ENCODE data around the gene KLHL33.
"Not testable (repeated sequence)": the region's sequence is repeated elsewhere in the genome, so short reads cannot be mapped to it uniquely, and the experiment has no call there.

Gene KLHL33

DNA sequence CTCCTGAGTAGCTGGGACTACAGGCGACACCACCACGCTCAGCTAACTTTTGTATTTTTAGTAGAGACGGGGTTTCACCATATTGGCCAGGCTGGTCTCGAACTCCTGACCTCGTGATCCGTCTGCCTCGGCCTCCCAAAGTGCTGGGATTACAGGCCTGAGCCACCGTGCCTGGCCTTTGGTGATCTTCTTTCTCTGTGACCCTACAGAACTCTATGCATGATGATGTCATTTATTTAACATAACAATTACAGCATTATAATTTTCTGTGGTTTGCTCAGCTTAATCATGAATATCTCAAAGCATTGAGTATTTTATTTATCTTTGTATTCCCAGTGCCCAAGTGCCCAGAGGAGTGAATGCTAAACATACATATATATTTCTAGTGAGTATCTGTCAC, 16.9 kb upstream of the KLHL33 start:
- DNase-seq, result not testable (repeated sequence)

DNA sequence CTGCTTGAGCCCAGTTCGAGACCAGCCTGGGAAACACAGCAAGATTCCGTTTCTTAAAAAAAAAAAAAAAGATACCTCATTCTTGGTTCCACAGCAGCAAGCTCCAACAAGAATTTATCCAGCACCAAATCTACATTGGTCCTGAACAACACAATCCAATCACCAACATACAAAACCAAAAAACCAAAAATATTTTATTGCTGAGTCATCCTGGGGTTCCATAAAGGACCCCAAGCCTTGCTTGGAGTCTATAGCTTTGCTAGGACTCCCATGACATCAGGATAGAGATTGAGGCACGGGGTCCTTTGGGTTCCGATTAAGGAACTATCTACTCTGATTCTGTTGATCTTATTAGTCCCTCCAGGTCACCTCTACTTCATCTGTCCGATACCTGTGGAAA, 10.9 kb upstream of the KLHL33 start:
- no peak for DNase-seq

DNA sequence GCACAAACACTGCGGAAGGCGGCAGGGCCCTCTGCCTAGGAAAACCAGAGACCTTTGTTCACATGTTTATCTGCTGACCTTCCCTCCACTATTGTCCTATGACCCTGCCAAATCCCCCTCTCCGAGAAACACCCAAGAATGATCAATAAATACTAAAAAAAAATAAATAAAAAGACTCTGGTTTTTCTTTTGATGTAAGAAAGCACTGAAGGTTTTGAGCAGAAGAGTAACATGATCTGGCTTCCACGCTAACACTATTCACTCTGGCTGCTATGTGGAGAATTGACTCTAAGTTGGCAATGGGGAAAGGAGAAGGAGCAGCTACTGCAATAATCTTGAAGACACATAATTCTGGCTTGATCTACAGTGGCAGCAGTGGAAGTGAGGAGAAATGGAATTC, 7.7 kb upstream of the KLHL33 start:
- not testable (repeated sequence) for DNase-seq

DNA sequence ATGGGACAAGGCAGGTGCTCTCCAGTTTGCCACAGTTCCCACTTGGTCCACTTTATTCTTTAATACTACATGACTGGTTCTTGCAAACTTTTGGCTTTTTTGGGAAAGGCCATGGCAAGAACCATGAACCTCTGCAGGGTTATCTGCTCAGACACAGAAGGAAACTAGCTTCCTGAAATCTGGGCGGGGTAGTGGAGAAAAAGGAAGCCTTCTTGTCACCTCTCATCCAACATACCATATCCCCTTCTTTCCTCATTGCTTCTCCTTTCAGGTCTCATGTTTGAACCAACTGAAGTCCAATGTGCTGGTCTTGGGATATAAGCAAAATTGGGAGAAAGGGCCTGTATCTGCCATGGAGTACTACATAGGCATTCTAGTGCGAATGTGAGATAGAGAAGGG, 5.5 kb upstream of the KLHL33 start:
- no peak for DNase-seq

DNA sequence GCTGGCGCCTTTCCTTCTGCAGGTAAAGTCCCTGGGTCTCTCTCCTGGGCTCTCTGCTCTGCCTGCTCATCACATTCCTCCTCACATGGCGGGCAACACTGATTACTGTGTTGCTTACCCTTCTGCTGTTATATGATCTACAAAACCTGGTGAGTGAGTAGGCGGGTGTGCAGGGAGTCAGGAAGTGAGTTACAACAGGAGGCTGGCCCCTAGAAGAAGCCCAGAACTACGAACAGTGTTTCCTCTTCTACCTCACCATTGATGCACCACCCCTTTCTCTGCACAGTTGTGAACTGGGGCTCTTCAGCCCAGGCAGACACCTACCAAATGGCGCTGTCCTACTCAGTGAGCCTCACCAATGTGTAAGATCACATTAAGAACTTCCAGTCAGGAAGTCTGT, 4.9 kb upstream of the KLHL33 start:
- no peak for DNase-seq

DNA sequence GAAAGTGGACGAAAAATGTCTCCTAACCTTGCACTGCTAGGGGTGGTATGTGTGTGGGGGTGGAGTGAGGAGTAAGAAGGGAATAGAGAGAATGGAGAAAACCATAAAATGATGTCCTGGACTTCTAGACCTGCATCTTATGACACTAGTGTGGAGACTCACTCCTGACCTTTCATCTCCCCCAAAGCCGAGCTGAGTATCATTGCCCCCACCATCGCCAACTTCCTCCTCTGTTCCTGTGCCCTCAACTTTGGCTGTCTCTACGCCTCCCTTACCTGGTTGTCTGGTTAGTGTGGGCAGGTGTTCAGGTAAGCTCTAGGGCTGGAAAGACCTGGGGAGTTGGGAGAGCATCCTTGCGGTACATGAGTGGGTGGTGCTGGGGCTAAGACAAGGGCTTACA, 4.5 kb upstream of the KLHL33 start:
- DNase-seq, result no peak

DNA sequence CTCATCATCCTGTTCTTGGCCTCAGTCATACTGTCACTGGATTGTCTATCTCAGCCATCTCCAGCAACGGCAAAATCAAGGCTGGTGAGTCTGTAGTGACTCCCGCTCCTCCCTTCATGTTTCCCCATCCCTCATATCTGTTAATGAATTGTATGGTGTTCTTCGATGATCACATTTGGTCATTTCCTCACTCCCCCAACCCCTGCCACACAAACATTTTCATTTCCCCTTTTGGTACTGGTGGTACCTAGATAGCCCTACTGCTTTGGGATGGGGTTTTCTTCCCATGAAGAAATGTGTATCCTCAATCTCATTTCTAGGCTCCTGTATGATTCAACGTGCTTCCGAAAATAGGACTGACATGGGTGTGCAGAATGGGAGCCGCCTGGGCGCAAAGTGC, 2.7 kb upstream of the KLHL33 start:
- DNase-seq, result no peak

DNA sequence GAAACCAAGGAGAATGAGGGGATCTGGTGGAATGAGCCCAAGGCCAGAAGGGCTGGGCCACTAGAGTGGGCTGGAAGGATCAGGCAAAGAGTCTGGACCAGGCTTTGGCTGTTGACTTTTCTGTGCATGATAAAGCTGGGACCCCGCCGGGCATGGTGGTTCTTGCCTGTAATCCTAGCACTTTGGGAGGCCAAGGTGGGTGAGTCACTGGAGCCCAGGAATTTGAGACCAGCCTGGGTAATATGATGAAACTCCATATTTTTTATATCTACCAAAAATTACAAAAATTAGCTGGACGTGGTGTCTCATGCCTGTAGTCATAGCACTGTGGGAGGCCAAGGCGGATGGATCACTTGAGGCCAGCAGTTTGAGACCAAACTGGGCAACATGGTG, 393 bp upstream of the KLHL33 start:
- DNase-seq, result no peak

DNA sequence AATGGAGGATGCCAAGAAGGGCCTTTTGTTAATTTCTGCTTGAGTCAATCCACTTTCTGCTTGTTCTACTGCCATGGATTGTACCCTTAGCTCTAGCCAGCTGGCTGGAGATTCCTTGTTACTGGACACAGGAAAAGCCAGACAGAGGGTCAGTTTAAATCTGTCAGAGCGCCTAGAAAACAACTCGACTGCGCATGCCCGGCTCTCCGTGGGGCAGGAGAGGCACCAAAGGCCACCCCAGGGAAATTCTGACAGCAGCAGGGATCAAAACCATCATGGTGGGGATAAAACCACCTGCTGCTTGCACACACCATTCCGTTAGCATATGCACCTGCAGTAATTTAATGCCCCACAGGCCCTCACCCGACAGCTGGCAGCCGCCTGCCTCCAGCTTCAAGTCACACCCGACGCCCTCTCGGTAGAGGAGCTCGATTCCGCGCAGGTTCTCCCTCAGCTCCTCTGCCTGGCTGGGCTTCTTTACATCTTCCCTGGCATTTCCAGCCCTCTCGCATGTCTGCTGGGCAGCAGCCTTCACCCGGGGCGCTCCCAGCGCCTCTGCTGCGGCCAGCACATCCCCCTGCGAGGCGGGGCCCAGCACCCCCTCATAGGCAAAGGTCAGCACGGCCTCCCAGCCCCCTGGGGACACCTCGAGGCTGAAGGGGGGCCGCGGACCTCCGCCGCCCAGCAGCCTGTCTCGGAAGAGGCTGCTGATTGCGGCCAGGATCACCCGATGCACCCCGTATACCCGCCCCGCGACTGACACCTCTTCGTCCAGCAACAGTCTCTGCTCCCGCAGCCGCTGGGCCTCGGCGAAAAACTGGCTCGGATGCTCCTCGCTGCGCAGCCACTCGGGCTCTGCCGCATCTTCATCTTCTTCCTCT, 1.0 kb downstream of the KLHL33 start:
- DNase-seq, result no peak

DNA sequence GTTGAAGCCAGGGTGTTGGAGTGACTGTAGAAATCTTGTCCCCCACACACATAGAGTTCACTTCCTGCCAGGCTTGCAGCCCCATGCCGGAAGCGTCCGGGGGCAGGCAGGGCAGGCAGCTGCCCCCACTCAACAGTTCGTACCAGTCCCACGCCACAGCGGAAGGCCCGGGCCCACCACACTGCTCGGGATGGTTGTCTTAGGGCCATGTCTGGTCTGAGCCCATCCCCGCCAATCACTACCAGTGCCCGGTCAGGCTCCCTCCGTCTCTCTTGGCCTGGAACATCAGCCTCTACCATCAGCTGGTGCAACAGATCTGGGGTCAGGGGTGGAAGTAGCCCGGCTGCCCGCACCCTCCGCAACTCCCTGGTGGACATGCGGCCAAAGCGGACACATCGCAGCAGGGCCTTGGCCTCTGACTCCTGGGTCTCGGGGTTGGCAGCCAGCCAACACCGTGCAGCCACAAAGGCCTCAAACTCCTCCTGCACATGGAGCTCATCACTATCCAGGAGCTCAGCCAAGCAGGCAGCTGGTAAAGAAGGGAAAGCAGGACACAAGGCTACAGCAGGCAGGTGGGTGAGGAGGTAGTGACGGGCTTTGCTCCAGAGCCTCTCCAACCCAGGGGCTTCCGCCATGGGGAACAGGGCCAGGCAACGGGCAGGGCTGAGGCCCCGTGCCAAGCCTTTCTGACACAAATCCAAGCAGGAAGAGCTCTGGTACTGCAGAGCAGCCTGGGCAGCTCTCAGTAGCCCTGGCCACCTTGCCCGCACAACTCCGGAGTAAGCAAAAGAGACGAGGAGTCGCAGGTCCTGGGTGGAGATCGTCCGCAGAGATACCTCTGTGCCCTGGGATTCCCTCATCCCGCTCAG, 5.9 kb downstream of the KLHL33 start:
- DNase-seq, result no peak

DNA sequence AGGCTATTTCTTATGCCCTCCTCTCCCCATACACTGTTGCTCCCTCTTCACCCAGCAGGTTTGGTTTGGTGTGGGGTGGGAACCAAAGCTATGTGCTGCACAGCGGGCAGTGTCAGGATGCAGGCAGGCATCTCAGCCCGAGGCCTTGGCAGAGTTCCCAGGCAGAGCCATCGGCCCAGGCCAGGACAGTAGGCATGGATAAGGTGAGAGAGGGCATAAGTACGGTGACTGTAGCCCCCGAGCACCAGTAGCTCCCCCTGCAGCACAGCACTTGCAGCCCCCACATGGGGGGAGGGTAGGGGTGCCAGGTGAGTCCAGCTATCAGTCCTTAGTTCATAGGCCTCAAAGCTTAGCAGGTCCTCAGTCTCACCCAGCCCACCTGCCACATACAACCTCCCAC, 7.2 kb downstream of the KLHL33 start:
- DNase-seq, result no peak

DNA sequence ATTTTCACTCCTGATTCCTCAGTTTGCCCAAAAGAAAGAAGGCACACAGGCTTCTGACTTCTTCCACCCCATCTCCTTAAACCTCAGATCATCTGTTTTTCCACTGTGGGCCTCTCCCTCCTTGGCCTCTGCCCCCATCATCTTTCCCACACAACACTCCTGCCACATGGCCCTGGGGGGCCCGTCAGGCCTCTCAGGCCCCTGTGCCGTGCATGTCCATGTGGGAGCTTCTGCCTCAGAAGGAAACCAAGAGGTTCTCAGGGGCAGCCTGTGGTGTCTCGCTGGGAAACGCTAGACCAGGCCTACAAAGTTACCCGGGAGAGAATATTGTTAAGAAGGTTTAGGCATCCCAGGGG, 8.0 kb downstream of the KLHL33 start:
- DNase-seq, result no peak

DNA sequence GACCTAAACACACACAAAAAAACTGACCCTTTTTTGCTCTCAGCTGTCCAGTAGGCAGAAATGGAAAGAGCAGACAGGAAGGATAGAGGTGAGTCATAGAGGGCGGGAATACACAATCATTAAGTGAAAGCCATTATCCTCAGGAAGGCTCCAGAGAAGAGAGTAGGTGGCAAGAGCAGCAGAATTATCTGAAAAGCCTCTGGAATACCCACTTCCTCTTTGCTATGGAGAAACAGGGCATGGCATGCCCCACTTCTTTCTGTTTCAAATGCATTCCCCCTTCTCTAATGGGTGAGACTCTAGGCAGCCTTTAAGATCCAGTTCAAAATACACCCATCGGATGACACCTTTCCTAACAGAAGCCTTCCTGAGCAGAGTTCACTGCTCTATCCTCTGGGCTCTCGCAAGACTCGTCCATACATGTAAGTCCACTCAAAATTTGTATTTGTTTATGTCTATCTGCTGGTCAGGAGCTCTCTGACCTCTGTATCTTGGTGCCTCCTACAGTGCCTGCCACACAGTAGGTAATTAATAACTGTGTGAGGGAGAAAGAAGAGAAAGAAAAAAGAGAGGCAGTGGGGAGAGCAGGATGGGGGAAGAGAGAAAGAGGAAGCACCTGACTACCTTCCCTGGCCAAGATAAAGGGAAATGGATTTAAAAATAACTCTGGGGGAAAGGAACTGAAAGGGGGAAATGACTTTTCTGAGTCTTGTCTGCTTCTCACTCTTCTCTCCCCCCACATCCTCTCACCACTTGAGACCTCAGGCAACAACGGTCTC, 8.5 kb downstream of the KLHL33 start:
- DNase-seq, result no peak

DNA sequence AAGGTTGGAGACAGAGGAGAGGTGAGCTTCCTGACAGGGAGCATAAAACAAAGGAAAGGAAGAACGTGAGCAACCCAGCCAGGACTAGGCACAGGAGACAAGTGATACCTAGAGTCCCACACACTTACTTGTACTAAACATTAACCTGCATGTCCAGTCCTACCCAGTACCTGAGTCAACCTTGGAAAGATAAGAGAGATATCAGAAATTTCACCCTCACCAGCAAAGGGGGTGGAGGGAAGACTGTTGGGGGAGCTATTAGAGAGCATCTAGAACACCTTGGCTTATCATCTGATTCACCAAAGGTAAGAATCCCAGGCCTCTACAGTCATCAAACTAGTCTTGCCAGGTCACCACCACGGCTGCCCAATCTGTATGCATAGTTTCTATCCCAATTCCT, 11.1 kb downstream of the KLHL33 start:
- DNase-seq, result no peak

DNA sequence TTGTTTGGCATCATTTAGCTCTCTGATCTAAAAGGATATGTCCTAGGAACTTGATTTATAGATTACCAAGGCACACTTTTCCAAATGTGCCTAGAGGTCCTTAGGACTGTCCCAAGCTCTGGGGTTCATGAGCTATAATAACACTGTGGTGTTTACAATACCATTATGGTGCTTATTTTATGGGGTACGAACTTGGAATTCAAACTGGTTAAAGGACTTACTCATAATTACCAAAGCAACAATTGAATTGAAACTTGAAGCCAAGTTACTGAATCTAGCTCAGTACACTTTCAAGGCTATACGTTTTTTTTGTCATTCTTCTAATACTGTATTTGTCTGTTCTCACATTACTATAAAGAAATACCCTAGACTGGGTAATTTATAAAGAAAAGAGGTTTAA, 13.1 kb downstream of the KLHL33 start:
- no peak for DNase-seq

DNA sequence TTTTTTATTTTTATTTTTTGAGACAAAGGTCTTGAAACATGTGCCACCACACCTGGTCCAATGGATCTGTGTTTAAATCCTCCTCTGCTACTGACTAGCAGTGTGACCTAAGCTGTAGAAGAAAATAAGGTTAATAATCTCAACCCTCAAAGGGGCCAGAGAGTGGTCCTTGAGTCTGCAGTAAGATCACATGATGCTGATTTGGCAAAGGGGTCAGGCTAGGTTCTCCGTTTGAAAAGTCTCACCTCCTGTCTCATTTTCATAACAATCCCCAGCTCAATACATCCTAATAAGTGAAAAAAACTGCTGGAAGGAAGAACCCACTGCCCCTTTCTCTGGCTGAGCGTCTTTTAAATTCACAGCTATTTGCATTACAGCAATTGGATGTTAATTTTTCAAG, 14.7 kb downstream of the KLHL33 start:
- DNase-seq, result no peak

DNA sequence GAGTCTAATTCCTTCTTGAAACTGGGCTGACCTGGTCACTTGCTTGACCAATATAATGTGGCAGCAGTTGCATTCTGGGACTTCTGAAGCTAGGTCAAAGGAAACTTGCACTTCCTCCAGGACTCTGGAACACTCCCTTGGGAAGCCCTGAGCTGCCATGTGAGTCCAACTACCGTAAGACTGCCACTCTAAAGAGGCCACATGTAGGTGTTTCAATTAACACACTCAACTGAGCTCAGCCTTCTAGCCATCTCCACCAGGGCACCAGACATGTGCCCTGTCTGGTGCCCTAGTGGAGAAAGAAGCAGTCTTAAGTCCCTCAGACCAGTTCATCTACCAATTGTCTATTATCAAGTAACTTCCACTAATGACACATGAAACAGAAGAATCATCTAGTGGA, 16.5 kb downstream of the KLHL33 start:
- DNase-seq, result no peak

DNA sequence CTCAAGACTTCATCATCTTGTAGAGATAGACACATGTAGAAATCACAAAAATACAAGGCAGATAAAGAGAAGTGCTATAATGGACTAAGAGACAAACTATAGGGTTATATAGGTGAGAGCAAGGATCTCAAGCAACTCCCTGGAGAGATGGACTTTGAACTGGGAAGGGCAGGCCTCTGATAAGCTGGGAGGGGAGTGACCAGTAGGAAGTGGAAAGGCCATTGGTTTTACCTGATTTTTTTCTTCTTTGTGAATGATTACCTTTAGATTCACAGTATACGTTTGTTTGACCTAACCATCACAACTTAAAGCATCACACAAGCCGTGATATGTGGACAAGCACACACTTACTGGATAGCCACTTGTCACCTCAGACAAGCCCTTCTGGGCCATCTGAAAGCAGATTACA, 17.5 kb downstream of the KLHL33 start:
- DNase-seq, result no peak

DNA sequence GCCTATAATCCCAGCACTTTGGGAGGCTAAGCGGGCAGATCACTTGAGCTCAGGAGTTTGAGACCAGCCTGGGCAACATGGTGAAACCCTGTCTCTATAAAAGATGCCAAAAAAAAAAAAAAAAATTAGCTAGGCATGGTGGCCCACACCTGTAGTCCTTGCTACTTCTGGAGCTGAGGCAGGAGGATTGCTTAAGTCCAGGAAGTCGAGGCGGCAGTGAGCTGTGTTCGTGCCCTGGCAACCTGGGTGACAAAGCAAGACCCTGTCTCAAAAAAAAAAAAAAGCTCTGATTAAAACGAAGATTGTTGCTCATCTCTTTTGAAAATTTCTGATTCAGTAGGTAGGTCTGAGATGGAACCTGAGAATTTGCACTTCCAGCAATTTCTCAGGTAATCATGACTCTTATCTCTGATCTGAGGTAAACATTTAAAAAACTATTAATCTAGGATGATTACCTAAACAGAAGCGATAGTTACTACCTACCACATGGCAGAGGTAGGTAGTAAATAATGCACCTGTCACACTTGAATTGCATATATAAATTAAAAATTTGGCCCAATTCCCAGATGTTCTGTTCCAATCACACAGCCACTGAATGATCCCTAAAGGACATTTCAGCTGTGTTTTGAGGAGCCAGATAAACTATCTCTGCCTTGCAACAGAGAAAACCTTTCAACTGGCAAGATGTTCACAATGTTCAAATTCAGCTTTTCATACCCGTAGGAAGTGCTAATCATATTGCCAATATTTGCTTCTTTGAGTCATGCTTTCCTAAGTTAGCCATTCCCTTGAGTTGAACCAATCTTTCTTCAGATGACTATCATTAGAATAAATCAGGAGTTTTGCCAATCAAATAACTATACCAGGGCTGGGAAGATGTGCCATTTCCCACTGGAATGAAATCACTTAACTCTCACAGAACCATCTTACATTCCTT, 18.4 kb downstream of the KLHL33 start:
- no peak for DNase-seq

DNA sequence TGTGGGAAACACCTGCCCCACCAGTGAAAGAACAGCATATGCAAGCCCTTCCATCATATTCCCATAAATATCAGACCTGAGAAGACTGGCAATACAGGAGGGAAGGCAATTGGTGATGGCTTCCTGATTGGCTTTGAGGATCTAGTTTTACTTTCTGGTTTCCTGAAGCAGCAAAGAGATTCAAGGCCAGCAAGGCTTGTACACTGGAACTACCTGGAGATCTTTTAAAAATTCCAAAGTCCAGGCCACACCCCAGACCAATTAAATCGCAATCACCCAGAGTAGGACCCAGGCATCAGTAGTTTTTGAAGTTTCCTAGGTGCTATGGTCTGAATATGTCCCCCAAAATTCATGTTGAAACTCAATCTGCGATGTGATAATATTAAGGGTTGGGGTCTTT, 19.7 kb downstream of the KLHL33 start:
- DNase-seq, result no peak

DNA sequence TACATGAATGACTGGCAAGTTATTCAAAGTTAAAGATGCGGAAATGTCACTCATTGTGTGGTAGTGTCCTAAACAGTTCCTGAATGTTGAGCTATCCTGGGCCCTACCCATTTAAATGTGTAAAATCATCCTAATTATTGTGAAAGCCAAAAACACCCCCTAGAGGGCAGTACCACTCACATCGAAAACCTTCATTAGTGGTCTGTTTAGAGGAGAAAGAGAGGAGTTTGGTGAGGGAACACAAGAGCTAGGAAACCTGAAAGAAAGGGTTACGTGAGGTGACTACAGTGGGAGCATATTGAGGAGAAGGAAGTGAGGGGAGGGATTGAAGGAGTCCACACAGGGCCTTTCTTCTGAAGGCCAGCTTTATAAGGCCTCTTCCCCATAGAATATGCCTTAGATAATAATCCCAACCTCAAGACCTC, 20.2 kb downstream of the KLHL33 start:
- DNase-seq, result peak; percentile 49

DNA sequence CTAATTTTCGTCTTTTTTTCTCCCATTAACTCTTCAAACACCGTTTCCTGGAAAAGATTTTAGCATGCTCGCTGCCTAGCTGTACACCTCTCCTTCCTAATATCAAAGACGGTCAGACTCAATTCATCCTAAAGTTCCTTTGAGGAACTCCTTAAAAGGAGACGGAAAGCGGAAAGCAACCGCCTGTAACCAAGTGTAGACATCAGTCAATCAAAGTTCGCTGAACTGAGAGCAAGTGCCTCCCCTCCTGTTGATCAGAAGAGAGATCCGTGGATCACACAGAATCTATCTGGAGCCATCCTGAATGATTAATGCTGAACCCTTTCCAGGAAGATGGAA, 22.3 kb downstream of the KLHL33 start:
- DNase-seq, result peak; percentile 26

Measured in central memory CD4-positive, alpha-beta T cell (primary cell).